C4-2B (cell line): ENCODE results near the gene ARRDC2.

ENCODE experiments used
- CTCF ChIP-seq: fragments of 450-650 bp; conservative IDR thresholded peaks from 2 replicates; pipeline ENCODE4 v1.5.1; 2017; ENCODE audit warnings: mild to moderate bottlenecking
- ZFX ChIP-seq: fragments of 450-650 bp; IDR thresholded peaks from 2 replicates; pipeline ENCODE4 v1.6.1; 2017

- TF ChIP-seq CTCF, result no peak
- no peak for TF ChIP-seq ZFX
Observed at GRCh38 chr19:18051887-18052286, 43.9 kb downstream of the ARRDC2 start.
